Progenitor cell of endocrine pancreas (in vitro differentiated cells): Measurements from ENCODE around the gene PCDHGB4. TPM values are rescaled to one million over a fixed set of nuclear protein-coding genes. Genes with fewer than 3 reads are reported as not detected.
A peak's percentile ranks its signal among the peaks of the same experiment; 100 is the strongest.

Experiments used
- DNase-seq: peaks from one replicate; pipeline ENCODE4 v3.0.0; 2021; ENCODE audit warnings: low spot score; ENCODE audit not compliant: unreplicated experiment
- H3K27ac Mint-ChIP-seq: 2 replicates; pipeline ENCODE4 v1.8.0; 2021; ENCODE audit warnings: mild to moderate bottlenecking, moderate library complexity, mixed read lengths
- H3K27me3 Mint-ChIP-seq: 2 replicates; pipeline ENCODE4 v1.8.0; 2021; ENCODE audit warnings: mixed read lengths
- H3K36me3 Mint-ChIP-seq: 2 replicates; pipeline ENCODE4 v1.8.0; 2022; ENCODE audit warnings: mixed read lengths; ENCODE audit not compliant: insufficient read depth
- H3K4me1 Mint-ChIP-seq: 2 replicates; pipeline ENCODE4 v1.8.0; 2021; ENCODE audit warnings: low read depth, mixed read lengths
- H3K4me3 Mint-ChIP-seq: 2 replicates; pipeline ENCODE4 v1.8.0; 2021; ENCODE audit warnings: low read depth, mild to moderate bottlenecking, moderate library complexity, mixed read lengths
- H3K9me3 Mint-ChIP-seq: 2 replicates; pipeline ENCODE4 v1.8.0; 2021; ENCODE audit warnings: low read depth, mixed read lengths
- total RNA-seq: library from RNA; stranded (reverse); gene quantifications from 2 replicates; pipeline ENCODE4 v1.2.1, GENCODE V29; 2021
- TF ChIP-seq, protein P1 (sequence below): fragments of 200-600 bp; sonication (generic); IDR thresholded peaks from one replicate; pipeline ENCODE4 v1.5.0; 2021; ENCODE audit warnings: antibody characterized with exemption, mild to moderate bottlenecking; ENCODE audit not compliant: unreplicated experiment

PCDHGB4 gene
- total RNA-seq, 1 donor from 2014 or later = 16.1 TPM

DNA sequence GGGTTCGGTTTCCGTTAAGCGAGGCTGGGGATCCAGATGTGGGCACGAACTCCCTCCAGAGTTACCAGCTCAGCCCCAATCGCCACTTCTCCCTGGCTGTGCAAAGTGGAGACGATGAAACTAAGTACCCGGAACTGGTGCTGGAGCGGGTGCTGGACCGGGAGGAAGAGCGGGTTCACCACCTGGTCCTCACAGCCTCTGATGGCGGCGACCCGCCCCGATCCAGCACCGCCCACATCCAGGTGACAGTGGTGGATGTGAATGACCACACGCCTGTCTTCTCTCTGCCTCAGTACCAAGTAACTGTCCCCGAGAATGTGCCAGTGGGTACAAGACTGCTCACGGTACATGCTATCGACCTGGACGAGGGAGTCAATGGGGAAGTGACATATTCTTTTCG is 4.2 kb upstream of the PCDHGB4 start:
- Mint-ChIP-seq H3K27me3 (no peaks in the 10 kb centered on the region), H3K9me3 (peaks cover 48% of the 10 kb centered on the region), H3K4me3 (no peak overlapping the region), H3K36me3 (peaks cover 13% of the 10 kb centered on the region), H3K4me1 (no peaks in the 10 kb centered on the region), H3K27ac (no peak overlapping the region)
- no peak for DNase-seq
- TF ChIP-seq, protein P1, sequence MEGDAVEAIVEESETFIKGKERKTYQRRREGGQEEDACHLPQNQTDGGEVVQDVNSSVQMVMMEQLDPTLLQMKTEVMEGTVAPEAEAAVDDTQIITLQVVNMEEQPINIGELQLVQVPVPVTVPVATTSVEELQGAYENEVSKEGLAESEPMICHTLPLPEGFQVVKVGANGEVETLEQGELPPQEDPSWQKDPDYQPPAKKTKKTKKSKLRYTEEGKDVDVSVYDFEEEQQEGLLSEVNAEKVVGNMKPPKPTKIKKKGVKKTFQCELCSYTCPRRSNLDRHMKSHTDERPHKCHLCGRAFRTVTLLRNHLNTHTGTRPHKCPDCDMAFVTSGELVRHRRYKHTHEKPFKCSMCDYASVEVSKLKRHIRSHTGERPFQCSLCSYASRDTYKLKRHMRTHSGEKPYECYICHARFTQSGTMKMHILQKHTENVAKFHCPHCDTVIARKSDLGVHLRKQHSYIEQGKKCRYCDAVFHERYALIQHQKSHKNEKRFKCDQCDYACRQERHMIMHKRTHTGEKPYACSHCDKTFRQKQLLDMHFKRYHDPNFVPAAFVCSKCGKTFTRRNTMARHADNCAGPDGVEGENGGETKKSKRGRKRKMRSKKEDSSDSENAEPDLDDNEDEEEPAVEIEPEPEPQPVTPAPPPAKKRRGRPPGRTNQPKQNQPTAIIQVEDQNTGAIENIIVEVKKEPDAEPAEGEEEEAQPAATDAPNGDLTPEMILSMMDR = no peak

DNA sequence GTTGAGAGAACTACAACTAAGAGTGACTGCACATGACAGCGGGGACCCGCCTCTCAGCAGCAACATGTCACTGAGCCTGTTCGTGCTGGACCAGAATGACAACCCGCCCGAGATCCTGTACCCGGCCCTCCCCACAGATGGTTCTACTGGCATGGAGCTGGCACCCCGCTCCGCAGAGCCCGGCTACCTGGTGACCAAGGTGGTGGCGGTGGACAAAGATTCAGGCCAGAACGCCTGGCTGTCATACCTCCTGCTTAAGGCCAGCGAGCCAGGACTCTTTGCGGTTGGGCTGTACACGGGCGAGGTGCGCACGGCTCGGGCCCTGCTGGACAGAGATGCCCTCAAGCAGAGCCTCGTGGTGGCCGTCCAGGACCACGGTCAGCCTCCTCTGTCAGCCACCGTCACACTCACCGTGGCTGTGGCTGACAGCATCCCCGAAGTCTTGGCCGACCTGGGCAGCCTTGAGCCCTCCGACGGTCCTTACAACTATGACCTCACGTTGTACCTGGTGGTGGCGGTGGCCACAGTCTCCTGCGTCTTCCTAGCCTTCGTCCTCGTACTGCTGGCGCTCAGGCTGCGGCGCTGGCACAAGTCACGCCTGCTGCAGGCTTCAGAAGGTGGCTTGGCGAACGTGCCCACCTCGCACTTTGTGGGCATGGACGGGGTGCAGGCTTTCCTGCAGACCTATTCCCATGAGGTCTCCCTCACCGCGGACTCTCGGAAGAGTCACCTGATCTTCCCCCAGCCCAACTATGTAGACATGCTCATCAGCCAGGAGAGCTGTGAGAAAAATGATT is 2.8 kb upstream of the PCDHGB4 start:
- DNase-seq = no peak
- H3K4me3 Mint-ChIP-seq = no peak overlapping the region
- H3K27ac Mint-ChIP-seq = no peak overlapping the region
- TF ChIP-seq, protein P1 = no peak
- H3K27me3 Mint-ChIP-seq = no peaks in the 10 kb centered on the region
- H3K4me1 Mint-ChIP-seq = no peaks in the 10 kb centered on the region
- peaks cover 16% of the 10 kb centered on the region for H3K36me3 Mint-ChIP-seq
- H3K9me3 Mint-ChIP-seq = peaks cover 51% of the 10 kb centered on the region

DNA sequence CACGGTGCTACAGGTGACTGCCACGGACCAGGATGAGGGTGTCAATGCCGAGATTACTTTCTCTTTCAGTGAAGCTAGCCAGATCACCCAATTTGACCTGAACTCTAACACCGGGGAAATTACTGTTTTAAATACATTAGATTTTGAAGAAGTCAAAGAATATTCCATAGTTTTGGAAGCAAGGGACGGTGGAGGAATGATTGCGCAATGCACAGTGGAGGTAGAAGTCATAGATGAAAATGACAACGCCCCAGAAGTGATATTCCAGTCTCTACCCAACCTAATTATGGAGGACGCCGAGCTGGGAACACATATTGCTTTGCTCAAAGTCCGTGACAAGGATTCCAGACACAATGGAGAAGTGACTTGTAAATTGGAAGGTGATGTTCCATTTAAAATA is 1.2 kb downstream of the PCDHGB4 start:
- Mint-ChIP-seq H3K36me3 (peaks cover 39% of the 10 kb centered on the region), H3K27me3 (no peaks in the 10 kb centered on the region), H3K9me3 (peaks cover 58% of the 10 kb centered on the region), H3K4me1 (no peaks in the 10 kb centered on the region), H3K4me3 (peak overlapping the region; percentile 11), H3K27ac (peak overlapping the region; percentile 16)
- TF ChIP-seq, protein P1 = no peak
- DNase-seq = no peak

DNA sequence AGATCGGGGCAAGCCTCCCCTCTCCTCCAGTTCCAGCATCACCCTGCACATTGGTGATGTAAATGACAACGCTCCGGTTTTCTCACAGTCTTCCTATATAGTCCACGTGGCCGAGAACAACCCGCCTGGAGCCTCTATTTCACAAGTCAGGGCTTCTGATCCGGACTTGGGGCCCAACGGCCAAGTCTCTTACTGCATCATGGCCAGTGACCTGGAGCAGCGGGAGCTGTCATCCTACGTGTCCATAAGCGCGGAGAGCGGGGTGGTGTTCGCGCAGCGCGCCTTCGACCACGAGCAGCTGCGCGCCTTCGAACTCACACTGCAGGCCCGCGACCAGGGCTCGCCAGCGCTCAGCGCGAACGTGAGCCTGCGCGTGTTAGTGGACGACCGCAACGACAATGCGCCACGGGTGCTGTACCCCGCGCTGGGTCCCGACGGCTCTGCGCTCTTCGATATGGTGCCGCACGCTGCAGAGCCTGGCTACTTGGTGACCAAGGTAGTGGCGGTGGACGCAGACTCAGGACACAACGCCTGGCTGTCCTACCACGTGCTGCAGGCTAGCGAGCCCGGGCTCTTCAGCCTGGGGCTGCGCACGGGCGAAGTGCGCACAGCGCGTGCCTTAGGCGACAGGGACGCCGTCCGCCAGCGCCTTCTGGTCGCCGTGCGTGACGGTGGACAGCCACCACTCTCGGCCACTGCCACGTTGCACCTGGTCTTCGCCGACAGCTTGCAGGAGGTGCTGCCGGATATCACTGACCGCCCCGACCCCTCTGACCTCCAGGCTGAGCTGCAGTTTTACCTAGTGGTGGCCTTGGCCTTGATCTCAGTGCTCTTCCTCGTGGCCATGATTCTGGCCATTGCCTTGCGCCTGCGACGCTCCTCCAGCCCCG is 1.9 kb downstream of the PCDHGB4 start:
- peaks cover 44% of the 10 kb centered on the region for H3K36me3 Mint-ChIP-seq
- H3K4me1 Mint-ChIP-seq = no peaks in the 10 kb centered on the region
- TF ChIP-seq, protein P1 = no peak
- no peak for DNase-seq
- H3K27ac Mint-ChIP-seq = no peak overlapping the region
- no peak overlapping the region for H3K4me3 Mint-ChIP-seq
- no peaks in the 10 kb centered on the region for H3K27me3 Mint-ChIP-seq
- H3K9me3 Mint-ChIP-seq = peaks cover 57% of the 10 kb centered on the region

DNA sequence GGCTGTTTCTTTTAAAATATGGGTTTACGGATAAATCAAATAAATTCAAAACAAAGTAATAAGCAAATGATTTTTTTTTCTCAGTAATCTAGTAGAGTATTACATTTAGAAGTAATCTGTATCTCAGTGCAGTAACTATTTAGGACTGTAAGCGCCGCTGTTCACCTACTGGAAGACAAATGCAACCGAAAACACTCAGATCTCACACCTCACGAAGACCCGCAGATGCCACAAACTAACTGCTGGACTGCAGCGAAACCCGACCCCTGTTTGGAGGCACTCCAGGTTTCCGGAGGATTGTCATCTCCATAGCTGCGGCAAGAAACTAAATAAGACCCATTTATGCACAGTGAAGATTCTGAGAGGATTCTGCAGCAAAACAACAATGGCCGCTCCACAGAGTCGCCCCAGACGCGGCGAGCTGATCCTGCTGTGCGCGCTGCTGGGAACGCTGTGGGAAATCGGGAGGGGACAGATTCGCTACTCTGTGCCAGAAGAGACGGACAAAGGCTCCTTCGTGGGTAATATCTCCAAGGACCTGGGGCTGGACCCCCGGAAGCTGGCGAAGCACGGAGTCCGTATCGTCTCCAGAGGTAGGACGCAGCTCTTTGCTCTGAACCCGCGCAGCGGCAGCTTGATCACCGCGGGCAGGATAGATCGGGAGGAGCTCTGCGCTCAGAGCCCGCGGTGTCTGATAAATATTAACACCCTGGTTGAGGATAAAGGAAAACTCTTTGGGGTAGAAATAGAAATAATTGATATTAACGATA is 5.1 kb downstream of the PCDHGB4 start, which contains the start of gene PCDHGA8:
Gene PCDHGA8, plus strand, starts transcription at position 205 of the 770 bp plus-strand sequence. Its CDS starts 181 bp downstream, at position 386.
- Mint-ChIP-seq H3K4me3 (no peak within 1 kb of the TSS), H3K4me1 (no peaks in the 10 kb centered on the region), H3K27ac (peak within 1 kb of the TSS; percentile 33), H3K9me3 (peaks cover 52% of the 10 kb centered on the region), H3K27me3 (no peaks in the 10 kb centered on the region), H3K36me3 (peaks cover 51% of the 10 kb centered on the region)
- no peak for DNase-seq
- TF ChIP-seq, protein P1 = no peak
